ENCODE measurements around the gene MRNIP.

The MRNIP gene

GRCh38 chr5:179812997-179813607 is 45.5 kb downstream of the MRNIP start:
- H3K27ac ChIP-seq = no peak overlapping the region
- ChIA-PET CTCF (no interaction called here), POLR2A (ENCODE audit: low non-redundant PET) (interaction anchor here (0.7 kb wide), 1 partner anchor 1321 kb away, joined by 3 read pairs; no protein-coding TSS in a partner anchor)
- TF ChIP-seq, protein P1, sequence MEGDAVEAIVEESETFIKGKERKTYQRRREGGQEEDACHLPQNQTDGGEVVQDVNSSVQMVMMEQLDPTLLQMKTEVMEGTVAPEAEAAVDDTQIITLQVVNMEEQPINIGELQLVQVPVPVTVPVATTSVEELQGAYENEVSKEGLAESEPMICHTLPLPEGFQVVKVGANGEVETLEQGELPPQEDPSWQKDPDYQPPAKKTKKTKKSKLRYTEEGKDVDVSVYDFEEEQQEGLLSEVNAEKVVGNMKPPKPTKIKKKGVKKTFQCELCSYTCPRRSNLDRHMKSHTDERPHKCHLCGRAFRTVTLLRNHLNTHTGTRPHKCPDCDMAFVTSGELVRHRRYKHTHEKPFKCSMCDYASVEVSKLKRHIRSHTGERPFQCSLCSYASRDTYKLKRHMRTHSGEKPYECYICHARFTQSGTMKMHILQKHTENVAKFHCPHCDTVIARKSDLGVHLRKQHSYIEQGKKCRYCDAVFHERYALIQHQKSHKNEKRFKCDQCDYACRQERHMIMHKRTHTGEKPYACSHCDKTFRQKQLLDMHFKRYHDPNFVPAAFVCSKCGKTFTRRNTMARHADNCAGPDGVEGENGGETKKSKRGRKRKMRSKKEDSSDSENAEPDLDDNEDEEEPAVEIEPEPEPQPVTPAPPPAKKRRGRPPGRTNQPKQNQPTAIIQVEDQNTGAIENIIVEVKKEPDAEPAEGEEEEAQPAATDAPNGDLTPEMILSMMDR (conservative IDR thresholded peaks at IDR 0.05; ENCODE audit: low read depth) = no peak
- no peak for DNase-seq (ENCODE audit: low spot score)

DNA sequence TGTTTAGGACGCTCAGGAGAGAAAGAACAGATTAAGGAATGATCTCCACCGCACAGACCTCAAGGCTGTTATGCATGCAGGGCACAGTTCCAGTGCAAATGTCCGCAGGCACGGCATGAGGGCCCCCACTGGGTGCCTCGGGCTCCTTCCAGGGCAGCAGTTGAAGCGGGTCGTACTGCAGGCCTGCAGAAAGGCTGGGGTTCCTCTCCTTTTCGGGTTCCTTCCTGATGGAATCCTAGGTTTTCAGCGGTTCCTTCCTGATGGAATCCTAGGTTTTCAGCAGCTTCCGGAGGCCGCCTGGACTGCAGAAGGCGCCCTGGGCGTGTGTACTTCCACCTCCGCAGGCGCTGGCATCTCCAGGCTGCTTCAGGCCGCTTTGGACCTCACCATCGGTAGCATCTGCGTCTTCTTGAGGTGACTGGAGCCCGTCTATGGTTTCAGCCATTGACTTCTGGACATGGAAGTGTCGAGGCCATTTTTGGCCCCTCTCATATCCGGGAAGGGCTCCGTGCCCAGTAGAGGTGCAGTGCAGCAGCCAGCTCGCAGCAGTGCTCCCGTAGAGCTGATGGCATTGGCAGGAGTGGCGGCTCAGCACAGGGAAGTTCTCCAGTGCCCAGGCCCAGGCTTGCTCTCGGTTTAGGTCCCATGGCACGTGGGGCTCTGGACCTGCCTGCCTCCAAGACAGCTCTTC is 46.3 kb downstream of the MRNIP start:
- DNase-seq (ENCODE audit: low spot score) = no peak
- ChIA-PET POLR2A (ENCODE audit: low non-redundant PET) (interaction anchor here (0.7 kb wide), 1 partner anchor 1322 kb away, joined by 3 read pairs; no protein-coding TSS in a partner anchor), CTCF (no interaction called here)
- H3K27ac ChIP-seq = peak overlapping the region; percentile 13
- TF ChIP-seq, protein P1 (conservative IDR thresholded peaks at IDR 0.05; ENCODE audit: low read depth) = no peak

DNA sequence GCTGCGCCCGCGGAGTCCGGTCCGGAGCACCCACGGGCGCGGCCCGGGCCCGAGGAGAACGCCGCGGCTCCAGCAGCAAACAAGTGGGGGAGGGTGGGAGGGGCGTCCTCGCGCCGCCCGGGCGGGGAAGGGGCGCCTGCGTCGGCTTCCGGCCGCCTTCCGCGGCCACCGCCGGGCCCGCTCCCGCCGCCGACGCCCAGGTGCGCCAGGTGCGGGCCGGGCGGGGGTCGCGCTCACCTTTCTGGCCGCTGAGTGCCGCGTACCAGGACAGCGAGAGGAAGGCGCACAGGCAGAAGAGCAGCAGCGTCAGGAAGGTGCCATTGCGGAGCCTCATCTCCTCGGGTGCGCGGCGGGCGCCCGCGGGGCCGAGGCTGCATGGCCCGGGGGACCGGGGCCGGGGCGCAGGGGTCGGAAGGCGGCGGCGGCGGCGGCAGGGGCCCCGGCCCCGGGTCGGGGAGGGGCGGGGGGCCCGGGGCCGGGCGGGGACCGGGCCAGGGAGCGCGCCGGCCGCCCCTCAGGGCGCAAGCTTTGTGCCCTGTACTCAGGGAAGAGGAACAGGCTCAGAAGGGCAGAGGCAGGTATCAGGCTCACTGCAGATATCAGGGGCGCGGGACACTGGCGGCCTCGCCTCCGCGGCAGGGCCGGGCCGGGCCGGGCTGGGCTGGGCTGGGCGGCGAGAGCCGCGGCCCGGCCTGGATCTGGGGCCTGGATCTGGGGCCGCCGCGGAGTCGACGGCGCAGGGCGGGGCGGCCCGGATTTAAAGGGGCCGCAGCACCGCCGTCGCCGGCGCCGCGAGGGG is 52.2 kb downstream of the MRNIP start, which contains the start of gene MGAT4B:
Gene MGAT4B (minus strand): TSS at position 617 of the 799 bp plus-strand sequence. CDS start 283 bp downstream, at position 334.
- POLR2A ChIA-PET (ENCODE audit: low non-redundant PET) = interaction anchor here (0.6 to 1.4 kb wide), 4 partner anchors 11 to 54 kb away, joined by 4 to 8 read pairs (median 6); partner anchors contain the start of gene SQSTM1
- CTCF ChIA-PET = no interaction called here
- TF ChIP-seq, protein P1 (conservative IDR thresholded peaks at IDR 0.05; ENCODE audit: low read depth) = no peak
- H3K27ac ChIP-seq = peak within 1 kb of the TSS; percentile 92
- DNase-seq (ENCODE audit: low spot score) = peak; percentile 86

- DNase-seq (ENCODE audit: low spot score) = peak; percentile 57
- POLR2A ChIA-PET (ENCODE audit: low non-redundant PET) = interaction anchor here (0.6 to 1.4 kb wide), 5 partner anchors 10 to 53 kb away, joined by 4 to 12 read pairs (median 7); partner anchors contain the start of gene SQSTM1
- TF ChIP-seq, protein P1 (conservative IDR thresholded peaks at IDR 0.05; ENCODE audit: low read depth) = no peak
- CTCF ChIA-PET = interaction anchor here (0.6 kb wide), 1 partner anchor 117 kb away, joined by 6 read pairs; no protein-coding TSS in a partner anchor
- peak overlapping the region; percentile 92 for H3K27ac ChIP-seq
Observed at GRCh38 chr5:179805529-179806249, 52.9 kb downstream of the MRNIP start.

GRCh38 chr5:179805070-179805528 is 53.5 kb downstream of the MRNIP start:
- peak overlapping the region; percentile 92 for H3K27ac ChIP-seq
- TF ChIP-seq, protein P1 (conservative IDR thresholded peaks at IDR 0.05; ENCODE audit: low read depth) = no peak
- CTCF ChIA-PET = no interaction called here
- POLR2A ChIA-PET (ENCODE audit: low non-redundant PET) = interaction anchor here (0.9 to 1.4 kb wide), 3 partner anchors 9 to 15 kb away, joined by 4 to 12 read pairs (median 7); partner anchors contain the start of gene SQSTM1
- no peak for DNase-seq (ENCODE audit: low spot score)

All from RWPE1 (cell line).